CMK (cell line): Measurements from ENCODE around the gene ULK4.
"Not testable (repeated sequence)": the region's sequence is repeated elsewhere in the genome, so short reads cannot be mapped to it uniquely, and the experiment has no call there.

Experiments
- DNase-seq: peaks from one replicate; pipeline ENCODE4 v3.0.0-alpha.2; 2010; ENCODE audit warnings: low read depth

ULK4 gene

GRCh38 chr3:41961751-41962679 lies at the start of gene ULK4:
Gene ULK4 (minus strand): TSS chr3:41962103. CDS start chr3:41954759, 7,344 bp downstream.
- peak; percentile 99 for DNase-seq

- DNase-seq = no peak
These were observed 48.6 kb upstream of the ULK4 start for GRCh38 chr3:42010530-42010929.

- no peak for DNase-seq
These were observed 47.6 kb upstream of the ULK4 start for GRCh38 chr3:42009456-42009855.

- no peak for DNase-seq
These were observed 45.9 kb upstream of the ULK4 start for GRCh38 chr3:42007785-42008184.

GRCh38 chr3:42005401-42005800 lies 43.5 kb upstream of the ULK4 start:
- DNase-seq = no peak

- no peak for DNase-seq
These were observed 40.9 kb upstream of the ULK4 start for GRCh38 chr3:42002790-42003189.

- DNase-seq = no peak
These were observed 39.9 kb upstream of the ULK4 start for GRCh38 chr3:42001777-42002176.

GRCh38 chr3:41999909-42000308 lies 38.0 kb upstream of the ULK4 start:
- DNase-seq = no peak

- no peak for DNase-seq
These were observed 36.0 kb upstream of the ULK4 start for GRCh38 chr3:41997702-41998550.

GRCh38 chr3:41991437-41991836 lies 29.5 kb upstream of the ULK4 start:
- no peak for DNase-seq

GRCh38 chr3:41989518-41989917 lies 27.6 kb upstream of the ULK4 start:
- no peak for DNase-seq

GRCh38 chr3:41987627-41988026 lies 25.7 kb upstream of the ULK4 start:
- no peak for DNase-seq

GRCh38 chr3:41986561-41986960 lies 24.7 kb upstream of the ULK4 start:
- no peak for DNase-seq

- DNase-seq = no peak
These were observed 23.1 kb upstream of the ULK4 start for GRCh38 chr3:41985018-41985417.

- DNase-seq = not testable (repeated sequence)
These were observed 21.2 kb upstream of the ULK4 start for GRCh38 chr3:41983091-41983490.

GRCh38 chr3:41977401-41977800 lies 15.5 kb upstream of the ULK4 start:
- DNase-seq = not testable (repeated sequence)

GRCh38 chr3:41975416-41976103 lies 13.7 kb upstream of the ULK4 start:
- DNase-seq = no peak

GRCh38 chr3:41974223-41974622 lies 12.3 kb upstream of the ULK4 start:
- no peak for DNase-seq

- DNase-seq = no peak
These were observed 10.9 kb upstream of the ULK4 start for GRCh38 chr3:41972802-41973201.

- DNase-seq = no peak
These were observed 4.3 kb upstream of the ULK4 start for GRCh38 chr3:41966206-41966605.

GRCh38 chr3:41963823-41964222 lies 1.9 kb upstream of the ULK4 start:
- no peak for DNase-seq
